Measurements from ENCODE around the gene ATP10A. TPM values are rescaled to one million over a fixed set of nuclear protein-coding genes. Genes with fewer than 3 reads are reported as not detected.

Gene ATP10A
- polyA plus RNA-seq, 1 donor (not counting 4 experiments of a cell fraction or from before 2014, with no cell fraction given) = not detected

GRCh38 chr15:25870938-25871337, 7.8 kb upstream of the ATP10A start:
- H3K4me3 ChIP-seq (ENCODE audit: control insufficient read depth in 2 of 3, extremely low read depth in 1 of 3, insufficient read depth in 2 of 3, low read depth in 1 of 3, low read length in 3 of 3) = no peak overlapping the region
- no peaks in the 10 kb centered on the region for H3K9me1 ChIP-seq (ENCODE audit: control insufficient read depth, extremely low read depth, insufficient read depth, low read length)
- TF ChIP-seq, protein P1, sequence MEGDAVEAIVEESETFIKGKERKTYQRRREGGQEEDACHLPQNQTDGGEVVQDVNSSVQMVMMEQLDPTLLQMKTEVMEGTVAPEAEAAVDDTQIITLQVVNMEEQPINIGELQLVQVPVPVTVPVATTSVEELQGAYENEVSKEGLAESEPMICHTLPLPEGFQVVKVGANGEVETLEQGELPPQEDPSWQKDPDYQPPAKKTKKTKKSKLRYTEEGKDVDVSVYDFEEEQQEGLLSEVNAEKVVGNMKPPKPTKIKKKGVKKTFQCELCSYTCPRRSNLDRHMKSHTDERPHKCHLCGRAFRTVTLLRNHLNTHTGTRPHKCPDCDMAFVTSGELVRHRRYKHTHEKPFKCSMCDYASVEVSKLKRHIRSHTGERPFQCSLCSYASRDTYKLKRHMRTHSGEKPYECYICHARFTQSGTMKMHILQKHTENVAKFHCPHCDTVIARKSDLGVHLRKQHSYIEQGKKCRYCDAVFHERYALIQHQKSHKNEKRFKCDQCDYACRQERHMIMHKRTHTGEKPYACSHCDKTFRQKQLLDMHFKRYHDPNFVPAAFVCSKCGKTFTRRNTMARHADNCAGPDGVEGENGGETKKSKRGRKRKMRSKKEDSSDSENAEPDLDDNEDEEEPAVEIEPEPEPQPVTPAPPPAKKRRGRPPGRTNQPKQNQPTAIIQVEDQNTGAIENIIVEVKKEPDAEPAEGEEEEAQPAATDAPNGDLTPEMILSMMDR (optimal IDR thresholded peaks at IDR 0.05 in 1 of 3, IDR thresholded peaks at IDR 0.05 in 1 of 3, conservative IDR thresholded peaks at IDR 0.05 in 1 of 3; ENCODE audit: extremely low read depth in 1 of 3, insufficient read depth in 2 of 3, low read length in 3 of 3) = no peak
- no peak for TF ChIP-seq EZH2 (IDR thresholded peaks at IDR 0.05; ENCODE audit: low read length)
- no peak overlapping the region for H3K4me2 ChIP-seq (ENCODE audit: control insufficient read depth, extremely low read depth, insufficient read depth, low read depth, low read length)
- dilution Hi-C loops (cut with MboI; ENCODE audit: extremely low pct_ligation_motif_present, low sequenced_read_pairs) = no loop called here
- H3K4me1 ChIP-seq (ENCODE audit: control insufficient read depth, extremely low read depth, insufficient read depth, low read length) = no peaks in the 10 kb centered on the region
- H3K27me3 ChIP-seq (ENCODE audit: control insufficient read depth, extremely low read depth, insufficient read depth, low read length) = no peaks in the 10 kb centered on the region
- no peaks in the 10 kb centered on the region for H4K20me1 ChIP-seq (ENCODE audit: control insufficient read depth, extremely low read depth, insufficient read depth, low read length)
- H3K79me2 ChIP-seq (ENCODE audit: control insufficient read depth, insufficient read depth, low read length) = no peaks in the 10 kb centered on the region
- H3K36me3 ChIP-seq (ENCODE audit: control insufficient read depth in 2 of 2, extremely low read depth in 1 of 2, insufficient read depth in 2 of 2, low read length in 2 of 2) = no peaks in the 10 kb centered on the region
- H3K9ac ChIP-seq (ENCODE audit: control insufficient read depth, extremely low read depth, insufficient read depth, low read length) = no peak overlapping the region
- DNase-seq (ENCODE audit: low read depth, low spot score) (no peak), FAIRE-seq (no peak)
- H2AFZ ChIP-seq (ENCODE audit: control insufficient read depth, low read length) = no peak overlapping the region
- H3K9me3 ChIP-seq (ENCODE audit: control insufficient read depth, low read depth, low read length) = peaks cover 4% of the 10 kb centered on the region
- no peak overlapping the region for H3K27ac ChIP-seq (ENCODE audit: control insufficient read depth, insufficient read depth, low read length)

DNA sequence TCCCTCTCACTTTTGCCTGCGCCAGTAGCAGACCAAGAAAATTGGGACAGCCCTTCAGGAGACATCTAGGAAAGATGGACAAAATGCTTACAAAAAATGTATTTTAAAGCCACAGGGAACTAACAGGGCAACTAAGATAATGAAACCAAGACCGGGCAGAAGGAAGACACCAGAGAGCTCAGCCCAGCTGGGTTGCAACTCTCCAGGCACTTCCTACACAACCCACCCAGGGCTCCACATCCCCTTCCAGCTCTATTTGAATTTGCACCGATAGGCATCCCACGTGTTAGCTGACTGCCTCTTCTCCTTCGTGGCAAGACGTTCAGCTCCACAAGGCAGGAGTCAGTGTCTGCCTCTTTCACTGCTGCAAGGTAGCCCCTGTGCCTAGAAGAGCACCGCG, 6.6 kb upstream of the ATP10A start:
- TF ChIP-seq, protein P1 (optimal IDR thresholded peaks at IDR 0.05 in 1 of 3, IDR thresholded peaks at IDR 0.05 in 1 of 3, conservative IDR thresholded peaks at IDR 0.05 in 1 of 3; ENCODE audit: extremely low read depth in 1 of 3, insufficient read depth in 2 of 3, low read length in 3 of 3) = no peak
- TF ChIP-seq EZH2 (IDR thresholded peaks at IDR 0.05; ENCODE audit: low read length) = no peak
- H3K9me1 ChIP-seq (ENCODE audit: control insufficient read depth, extremely low read depth, insufficient read depth, low read length) = no peaks in the 10 kb centered on the region
- no peaks in the 10 kb centered on the region for H3K36me3 ChIP-seq (ENCODE audit: control insufficient read depth in 2 of 2, extremely low read depth in 1 of 2, insufficient read depth in 2 of 2, low read length in 2 of 2)
- no peak overlapping the region for H3K4me2 ChIP-seq (ENCODE audit: control insufficient read depth, extremely low read depth, insufficient read depth, low read depth, low read length)
- peaks cover 4% of the 10 kb centered on the region for H3K9me3 ChIP-seq (ENCODE audit: control insufficient read depth, low read depth, low read length)
- no peak overlapping the region for H3K4me3 ChIP-seq (ENCODE audit: control insufficient read depth in 2 of 3, extremely low read depth in 1 of 3, insufficient read depth in 2 of 3, low read depth in 1 of 3, low read length in 3 of 3)
- H4K20me1 ChIP-seq (ENCODE audit: control insufficient read depth, extremely low read depth, insufficient read depth, low read length) = no peaks in the 10 kb centered on the region
- DNase-seq (ENCODE audit: low read depth, low spot score) (no peak), FAIRE-seq (no peak)
- H3K79me2 ChIP-seq (ENCODE audit: control insufficient read depth, insufficient read depth, low read length) = no peaks in the 10 kb centered on the region
- no peak overlapping the region for H3K27ac ChIP-seq (ENCODE audit: control insufficient read depth, insufficient read depth, low read length)
- H3K27me3 ChIP-seq (ENCODE audit: control insufficient read depth, extremely low read depth, insufficient read depth, low read length) = no peaks in the 10 kb centered on the region
- no peaks in the 10 kb centered on the region for H3K4me1 ChIP-seq (ENCODE audit: control insufficient read depth, extremely low read depth, insufficient read depth, low read length)
- no peak overlapping the region for H3K9ac ChIP-seq (ENCODE audit: control insufficient read depth, extremely low read depth, insufficient read depth, low read length)
- H2AFZ ChIP-seq (ENCODE audit: control insufficient read depth, low read length) = no peak overlapping the region
- dilution Hi-C loops (cut with MboI; ENCODE audit: extremely low pct_ligation_motif_present, low sequenced_read_pairs) = no loop called here
